Liver (tissue), 3 donors: Measurements from ENCODE around the gene ADAR.

Source experiments
- ATF3 ChIP-seq: IDR thresholded peaks from 2 replicates; pipeline ENCODE4 v1.6.1; 2016; ENCODE audit warnings: antibody characterized with exemption
- CTCF ChIP-seq: fragments of 150-350 bp; IDR thresholded peaks from 2 replicates; pipeline ENCODE4 v1.5.1; 2017; ENCODE audit warnings: improper control_type of control experiment, low read depth, low read length; ENCODE audit not compliant: missing input control
- EGR1 ChIP-seq, 2 donors: IDR thresholded peaks; 2 replicates each; pipeline ENCODE4 v1.6.1; 2016 to 2018; ENCODE audit warnings: antibody characterized with exemption in 2 of 2, low read depth in 2 of 2
- HNF4A ChIP-seq, 2 donors: conservative IDR thresholded peaks; 2 replicates each; pipeline ENCODE4 v1.6.1; 2016; ENCODE audit warnings: antibody characterized with exemption in 2 of 2, mild to moderate bottlenecking in 2 of 2
- MAX ChIP-seq: IDR thresholded peaks from 2 replicates; pipeline ENCODE4 v1.6.1; 2016; ENCODE audit warnings: antibody characterized with exemption
- RAD21 ChIP-seq, 2 donors: IDR thresholded peaks; 2 replicates each; pipeline ENCODE4 v1.6.1; 2016; ENCODE audit warnings: antibody characterized with exemption in 2 of 2, mild to moderate bottlenecking in 2 of 2
- TAF1 ChIP-seq: conservative IDR thresholded peaks from 2 replicates; pipeline ENCODE4 v1.6.1; 2016; ENCODE audit warnings: antibody characterized with exemption, mild to moderate bottlenecking
- YY1 ChIP-seq: IDR thresholded peaks from 2 replicates; pipeline ENCODE4 v1.6.1; 2016; ENCODE audit warnings: antibody characterized with exemption, mild to moderate bottlenecking
- donor health status: healthy.
- donor health status: healthy.

- TF ChIP-seq CTCF (no peak), YY1 (no peak), TAF1 (no peak), HNF4A (conservative IDR thresholded peaks at IDR 0.05) (no peak), ATF3 (no peak), MAX (no peak), EGR1 (IDR thresholded peaks at IDR 0.05; ENCODE audit: low read depth in 2 of 2) (no peak), RAD21 (IDR thresholded peaks at IDR 0.05) (no peak)
Measured at GRCh38 chr1:154620751-154621150, 12.8 kb upstream of the ADAR start.
